ENCODE data around the gene SAMD4B. TPM values are rescaled to one million over a fixed set of nuclear protein-coding genes. Genes with fewer than 3 reads are reported as not detected.

SAMD4B gene
- total RNA-seq, 2 experiments from 2014 or later: 59.4 to 60.0 TPM

DNA sequence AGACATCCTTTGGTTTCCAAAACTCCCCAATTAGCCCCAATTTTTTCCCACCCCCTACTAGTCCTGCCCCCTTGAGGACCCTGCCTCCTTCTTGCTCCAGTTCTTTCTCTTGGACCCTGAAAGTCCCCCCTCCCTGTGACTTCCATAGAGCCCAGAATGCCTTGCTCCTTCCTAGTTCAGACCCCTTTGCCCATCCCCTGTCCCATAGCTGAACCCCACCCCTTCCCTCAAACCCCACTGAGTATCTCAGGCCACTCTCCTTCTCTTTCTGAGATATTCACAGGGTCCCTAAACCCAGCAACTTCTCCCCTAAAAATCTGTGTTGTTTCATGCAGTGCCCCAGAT, 20.4 kb upstream of the SAMD4B start:
- no peak for TF ChIP-seq EZH2phosphoT487 (IDR thresholded peaks at IDR 0.05; ENCODE audit: borderline replicate concordance, low read depth, low read length)
- TF ChIP-seq, protein P1, sequence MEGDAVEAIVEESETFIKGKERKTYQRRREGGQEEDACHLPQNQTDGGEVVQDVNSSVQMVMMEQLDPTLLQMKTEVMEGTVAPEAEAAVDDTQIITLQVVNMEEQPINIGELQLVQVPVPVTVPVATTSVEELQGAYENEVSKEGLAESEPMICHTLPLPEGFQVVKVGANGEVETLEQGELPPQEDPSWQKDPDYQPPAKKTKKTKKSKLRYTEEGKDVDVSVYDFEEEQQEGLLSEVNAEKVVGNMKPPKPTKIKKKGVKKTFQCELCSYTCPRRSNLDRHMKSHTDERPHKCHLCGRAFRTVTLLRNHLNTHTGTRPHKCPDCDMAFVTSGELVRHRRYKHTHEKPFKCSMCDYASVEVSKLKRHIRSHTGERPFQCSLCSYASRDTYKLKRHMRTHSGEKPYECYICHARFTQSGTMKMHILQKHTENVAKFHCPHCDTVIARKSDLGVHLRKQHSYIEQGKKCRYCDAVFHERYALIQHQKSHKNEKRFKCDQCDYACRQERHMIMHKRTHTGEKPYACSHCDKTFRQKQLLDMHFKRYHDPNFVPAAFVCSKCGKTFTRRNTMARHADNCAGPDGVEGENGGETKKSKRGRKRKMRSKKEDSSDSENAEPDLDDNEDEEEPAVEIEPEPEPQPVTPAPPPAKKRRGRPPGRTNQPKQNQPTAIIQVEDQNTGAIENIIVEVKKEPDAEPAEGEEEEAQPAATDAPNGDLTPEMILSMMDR (conservative IDR thresholded peaks at IDR 0.05; ENCODE audit: low read length): no peak
- CTCF ChIA-PET (ENCODE audit: unreplicated experiment): no interaction called here
- no peaks in the 10 kb centered on the region for H4K20me1 ChIP-seq (ENCODE audit: insufficient read depth, low read length)
- peaks cover 1% of the 10 kb centered on the region; the same call in 1 of the 2 replicates for H3K36me3 ChIP-seq (ENCODE audit: insufficient read depth, low read length)
- intact Hi-C loops (cut with micrococcal nuclease; ENCODE audit: unreplicated experiment): no loop called here
- no peaks in the 10 kb centered on the region for H3K9me2 ChIP-seq (ENCODE audit: insufficient read depth, low read length)
- no peak overlapping the region for H3K4me3 ChIP-seq (ENCODE audit: low read depth, low read length, poor library complexity, severe bottlenecking)
- no peak overlapping the region for H3K4me2 ChIP-seq (ENCODE audit: low read length)
- no peaks in the 10 kb centered on the region for H3K4me1 ChIP-seq (ENCODE audit: insufficient read depth, low read length, poor library complexity, severe bottlenecking)
- H3K79me2 ChIP-seq (ENCODE audit: insufficient read depth, low read depth, low read length): no peaks in the 10 kb centered on the region
- POLR2A ChIA-PET: no interaction called here
- no peaks in the 10 kb centered on the region for H3K9me3 ChIP-seq (ENCODE audit: low read length)
- no peak overlapping the region for H3K27ac ChIP-seq (ENCODE audit: low read depth, low read length, poor library complexity, severe bottlenecking)
- no TSS peak for BruUV-seq (replicated peaks)
- no peak overlapping the region for H2AFZ ChIP-seq (ENCODE audit: low read length)
- DNase-seq (ENCODE audit: low spot score): no peak

DNA sequence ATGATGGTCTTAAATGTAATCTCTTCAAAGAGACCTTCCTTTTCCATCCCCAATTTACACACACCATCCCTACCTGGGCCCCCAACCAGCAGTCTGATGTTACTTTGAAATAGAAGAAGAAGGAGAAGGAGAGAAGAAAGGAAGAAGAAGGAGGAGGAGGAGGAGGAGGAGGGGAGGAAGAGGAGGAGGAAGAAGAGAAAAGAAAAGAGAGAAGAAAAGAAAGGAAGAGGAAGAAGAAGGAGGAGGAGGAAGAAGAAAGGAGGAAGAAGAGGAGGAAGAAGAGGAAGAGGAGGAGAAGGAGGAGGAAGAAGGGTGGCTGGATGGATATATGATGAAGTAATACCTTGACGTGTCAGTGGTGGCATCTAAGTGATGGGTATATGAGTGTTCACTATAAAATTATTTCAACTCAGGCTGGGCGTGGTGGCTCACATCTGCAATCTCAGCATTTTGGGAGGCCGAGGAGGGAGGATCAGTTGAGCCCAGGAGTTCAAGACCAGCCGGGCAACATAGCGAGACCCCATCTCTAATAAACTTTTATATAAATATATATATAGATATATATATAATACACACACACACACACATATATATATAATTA, 17.9 kb upstream of the SAMD4B start:
- H2AFZ ChIP-seq (ENCODE audit: low read length): no peak overlapping the region
- no peak overlapping the region for H3K4me2 ChIP-seq (ENCODE audit: low read length)
- no peaks in the 10 kb centered on the region for H3K9me3 ChIP-seq (ENCODE audit: low read length)
- ChIA-PET CTCF (ENCODE audit: unreplicated experiment) (no interaction called here), POLR2A (no interaction called here)
- no peaks in the 10 kb centered on the region for H4K20me1 ChIP-seq (ENCODE audit: insufficient read depth, low read length)
- H3K9me2 ChIP-seq (ENCODE audit: insufficient read depth, low read length): no peaks in the 10 kb centered on the region
- H3K79me2 ChIP-seq (ENCODE audit: insufficient read depth, low read depth, low read length): no peaks in the 10 kb centered on the region
- H3K4me3 ChIP-seq (ENCODE audit: low read depth, low read length, poor library complexity, severe bottlenecking): no peak overlapping the region
- no peak for DNase-seq (ENCODE audit: low spot score)
- H3K27ac ChIP-seq (ENCODE audit: low read depth, low read length, poor library complexity, severe bottlenecking): no peak overlapping the region
- H3K4me1 ChIP-seq (ENCODE audit: insufficient read depth, low read length, poor library complexity, severe bottlenecking): no peaks in the 10 kb centered on the region
- no TSS peak for BruUV-seq (replicated peaks)
- intact Hi-C loops (cut with micrococcal nuclease; ENCODE audit: unreplicated experiment): no loop called here
- H3K36me3 ChIP-seq (ENCODE audit: insufficient read depth, low read length): peaks cover 16% of the 10 kb centered on the region; the same call in 1 of the 2 replicates
- TF ChIP-seq, protein P1 (conservative IDR thresholded peaks at IDR 0.05; ENCODE audit: low read length): no peak
- TF ChIP-seq EZH2phosphoT487 (IDR thresholded peaks at IDR 0.05; ENCODE audit: borderline replicate concordance, low read depth, low read length): no peak

DNA sequence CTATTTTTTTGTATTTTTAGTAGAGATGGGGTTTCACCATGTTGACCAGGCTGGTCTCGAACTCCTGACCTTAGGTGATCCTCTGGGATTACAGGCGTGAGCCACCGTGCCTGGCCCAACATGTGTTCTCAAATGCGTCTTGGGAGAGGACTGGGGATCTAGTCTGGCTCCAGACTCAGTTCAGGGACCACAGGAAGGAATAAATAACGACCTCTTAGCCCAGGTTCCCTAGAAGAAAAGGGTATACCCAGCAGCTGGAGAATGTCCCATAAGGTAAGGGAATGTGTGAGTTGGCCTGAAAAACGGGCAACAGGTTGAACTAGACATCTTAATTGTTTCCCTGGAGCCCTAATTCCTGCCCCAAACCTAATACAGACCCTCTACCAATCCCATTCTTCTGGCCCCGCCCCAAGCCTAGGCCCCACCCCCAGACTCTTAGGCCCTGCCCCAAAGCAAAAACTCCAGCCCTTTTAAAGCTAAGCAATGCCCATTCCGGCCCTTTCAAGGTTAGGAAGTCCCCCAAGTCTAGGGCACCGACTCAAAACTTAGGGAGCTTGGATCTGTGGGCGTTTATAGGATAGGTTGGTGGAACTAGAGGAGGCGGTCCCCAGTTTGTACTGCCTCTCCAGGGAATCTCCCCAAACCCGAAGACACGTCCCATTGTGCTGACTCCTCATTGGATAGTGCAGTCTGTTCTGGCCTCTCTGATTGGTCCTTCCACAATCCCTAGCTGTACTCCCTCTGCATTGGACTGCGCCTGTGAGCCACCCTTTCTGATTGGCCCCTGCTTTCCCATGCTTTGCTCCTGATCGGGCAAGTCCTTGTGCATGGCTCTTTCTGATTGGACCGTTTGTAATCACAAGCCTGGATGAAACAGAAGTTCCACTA, 16.2 kb upstream of the SAMD4B start:
- Histone ChIP-seq H3K79me2 (ENCODE audit: insufficient read depth, low read depth, low read length) (no peaks in the 10 kb centered on the region), H3K27ac (ENCODE audit: low read depth, low read length, poor library complexity, severe bottlenecking) (no peak overlapping the region), H3K9me2 (ENCODE audit: insufficient read depth, low read length) (no peaks in the 10 kb centered on the region), H3K4me1 (ENCODE audit: insufficient read depth, low read length, poor library complexity, severe bottlenecking) (no peaks in the 10 kb centered on the region), H4K20me1 (ENCODE audit: insufficient read depth, low read length) (no peaks in the 10 kb centered on the region), H2AFZ (ENCODE audit: low read length) (no peak overlapping the region), H3K4me2 (ENCODE audit: low read length) (no peak overlapping the region), H3K36me3 (ENCODE audit: insufficient read depth, low read length) (peaks cover 16% of the 10 kb centered on the region; the same call in 1 of the 2 replicates), H3K4me3 (ENCODE audit: low read depth, low read length, poor library complexity, severe bottlenecking) (no peak overlapping the region), H3K9me3 (ENCODE audit: low read length) (no peaks in the 10 kb centered on the region)
- CTCF ChIA-PET (ENCODE audit: unreplicated experiment): interaction anchor here (0.6 kb wide), 1 partner anchor 1012 kb away, joined by 7 read pairs; no protein-coding TSS in a partner anchor
- DNase-seq (ENCODE audit: low spot score): no peak
- TF ChIP-seq, protein P1 (conservative IDR thresholded peaks at IDR 0.05; ENCODE audit: low read length): no peak
- TF ChIP-seq EZH2phosphoT487 (IDR thresholded peaks at IDR 0.05; ENCODE audit: borderline replicate concordance, low read depth, low read length): no peak
- POLR2A ChIA-PET: no interaction called here
- no TSS peak for BruUV-seq (replicated peaks)
- intact Hi-C loops (cut with micrococcal nuclease; ENCODE audit: unreplicated experiment): no loop called here
